Astrocyte (in vitro differentiated cells and primary cell): Measurements from ENCODE around the gene KANK2.

ENCODE experiments used
- CTCF ChIP-seq: IDR thresholded peaks from 2 replicates; pipeline ENCODE4 v1.5.1; 2011; ENCODE audit warnings: low read depth, mild to moderate bottlenecking, inconsistent platforms, low read length, moderate library complexity; ENCODE audit not compliant: insufficient read depth
- EZH2 ChIP-seq: IDR thresholded peaks from 2 replicates; pipeline ENCODE4 v1.6.1; 2012; ENCODE audit warnings: mild to moderate bottlenecking, low read length, inconsistent platforms; ENCODE audit not compliant: insufficient read depth

- TF ChIP-seq CTCF (no peak), EZH2 (no peak)
Measured at GRCh38 chr19:11115895-11116446, 81.4 kb downstream of the KANK2 start.
